WTC11 (cell line): ENCODE results near the gene RRP7A. TPM values are rescaled to one million over a fixed set of nuclear protein-coding genes. Genes with fewer than 3 reads are reported as not detected.
"Not testable (repeated sequence)": the region's sequence is repeated elsewhere in the genome, so short reads cannot be mapped to it uniquely, and the experiment has no call there.

Source experiments
- ATAC-seq: fragments of 200-7000 bp; cut with Tn5 transposase; 2 replicates; pipeline ENCODE4 v1.10.0; 2021; ENCODE audit warnings: mild to moderate bottlenecking, moderate library complexity
- CTCF ChIA-PET: fragments of 300-600 bp; sonication (Branson Sonifier 250); formaldehyde crosslinking; loops from one replicate; lab custom pipeline; 2021; ENCODE audit warnings: antibody characterized with exemption; lab: Charles Lee
- POLR2A ChIA-PET: fragments of 350-600 bp; sonication (Branson Sonifier 250); formaldehyde crosslinking; loops from one replicate; lab custom pipeline; 2021; ENCODE audit warnings: antibody characterized with exemption; lab: Charles Lee
- DNase-seq: peaks from one replicate; pipeline ENCODE4 v3.0.0; 2021; ENCODE audit warnings: low spot score
- H3K27ac Mint-ChIP-seq: 2 replicates; pipeline ENCODE4 v1.8.0; 2021; ENCODE audit warnings: mixed read lengths
- H3K27me3 Mint-ChIP-seq: 2 replicates; pipeline ENCODE4 v1.8.0; 2021; ENCODE audit warnings: low read depth, mild to moderate bottlenecking, moderate library complexity, mixed read lengths
- H3K36me3 Mint-ChIP-seq: 2 replicates; pipeline ENCODE4 v1.8.0; 2021; ENCODE audit warnings: mixed read lengths
- H3K4me1 Mint-ChIP-seq: 2 replicates; pipeline ENCODE4 v1.8.0; 2022; ENCODE audit warnings: mixed read lengths
- H3K4me3 Mint-ChIP-seq: 2 replicates; pipeline ENCODE4 v1.8.0; 2021; ENCODE audit warnings: mild to moderate bottlenecking, moderate library complexity, mixed read lengths
- H3K9me3 Mint-ChIP-seq: 2 replicates; pipeline ENCODE4 v1.8.0; 2021; ENCODE audit warnings: mixed read lengths
- ETV6 ChIP-seq: sonication (generic); formaldehyde crosslinking; IDR thresholded peaks from 2 replicates; pipeline ENCODE4 v1.8.1; 2022; ENCODE audit warnings: mild to moderate bottlenecking, missing genetic modification reagents
- KAT7 ChIP-seq: sonication (generic); formaldehyde crosslinking; IDR thresholded peaks from 2 replicates; pipeline ENCODE4 v1.8.1; 2023; ENCODE audit warnings: missing genetic modification reagents, mild to moderate bottlenecking, borderline replicate concordance
- MXD4 ChIP-seq: fragments of 250-450 bp; sonication (Bioruptor Pico); IDR thresholded peaks from 2 replicates; pipeline ENCODE4 v1.8.0; 2021; ENCODE audit warnings: mild to moderate bottlenecking, moderate library complexity, borderline replicate concordance
- NFE2L1 ChIP-seq: sonication (generic); formaldehyde crosslinking; IDR thresholded peaks from 2 replicates; pipeline ENCODE4 v1.8.1; 2023; ENCODE audit warnings: missing genetic modification reagents
- NR1H2 ChIP-seq: sonication (generic); formaldehyde crosslinking; IDR thresholded peaks from 2 replicates; pipeline ENCODE4 v1.9.0; 2021; ENCODE audit warnings: mild to moderate bottlenecking, moderate library complexity, missing genetic modification reagents
- NR2C2 ChIP-seq: sonication (generic); formaldehyde crosslinking; IDR thresholded peaks from 2 replicates; pipeline ENCODE4 v1.8.0; 2022; ENCODE audit warnings: mild to moderate bottlenecking, missing genetic modification reagents
- NR3C1 ChIP-seq: sonication (generic); formaldehyde crosslinking; conservative IDR thresholded peaks from 2 replicates; pipeline ENCODE4 v1.8.1; 2023; ENCODE audit warnings: low read depth, mild to moderate bottlenecking, missing genetic modification reagents
- TEAD1 ChIP-seq: sonication (generic); formaldehyde crosslinking; IDR thresholded peaks from 2 replicates; pipeline ENCODE4 v1.8.0; 2022; ENCODE audit warnings: mild to moderate bottlenecking, missing genetic modification reagents
- TEAD4 ChIP-seq: sonication (generic); formaldehyde crosslinking; IDR thresholded peaks from 2 replicates; pipeline ENCODE4 v1.8.0; 2022; ENCODE audit warnings: mild to moderate bottlenecking, missing genetic modification reagents
- TP53 ChIP-seq: sonication (generic); formaldehyde crosslinking; IDR thresholded peaks from 2 replicates; pipeline ENCODE4 v1.8.1; 2023; ENCODE audit warnings: mild to moderate bottlenecking, missing genetic modification reagents
- ZNF121 ChIP-seq: sonication (generic); formaldehyde crosslinking; IDR thresholded peaks from 2 replicates; pipeline ENCODE4 v1.8.0; 2023; ENCODE audit warnings: missing genetic modification reagents
- ZNF396 ChIP-seq: fragments of 250-450 bp; sonication (Bioruptor Pico); IDR thresholded peaks from 2 replicates; pipeline ENCODE4 v1.8.0; 2021; ENCODE audit warnings: mild to moderate bottlenecking, moderate library complexity, borderline replicate concordance
- ZNF416 ChIP-seq: fragments of 250-450 bp; sonication (Bioruptor Pico); IDR thresholded peaks from 2 replicates; pipeline ENCODE4 v1.9.0; 2021; ENCODE audit warnings: mild to moderate bottlenecking, inconsistent platforms
- ZNF425 ChIP-seq: fragments of 250-450 bp; sonication (Bioruptor Pico); conservative IDR thresholded peaks from 2 replicates; pipeline ENCODE4 v1.9.0; 2021; ENCODE audit warnings: mild to moderate bottlenecking
- total RNA-seq: library from RNA; stranded (reverse); gene quantifications from 3 replicates; pipeline ENCODE4 v1.2.3, GENCODE V29; 2021
- TF ChIP-seq, protein P1 (sequence below): sonication (generic); formaldehyde crosslinking; IDR thresholded peaks from 2 replicates; pipeline ENCODE4 v1.8.1; 2023; ENCODE audit warnings: mild to moderate bottlenecking, missing genetic modification reagents
- TF ChIP-seq, protein P2 (sequence below): sonication (generic); formaldehyde crosslinking; IDR thresholded peaks from 2 replicates; pipeline ENCODE4 v1.8.0; 2022; ENCODE audit warnings: mild to moderate bottlenecking, missing genetic modification reagents
- TF ChIP-seq, protein P3 (sequence below): sonication (generic); formaldehyde crosslinking; IDR thresholded peaks from 2 replicates; pipeline ENCODE4 v1.8.0; 2022; ENCODE audit warnings: mild to moderate bottlenecking, missing genetic modification reagents
- TF ChIP-seq, protein P4 (sequence below): sonication (generic); formaldehyde crosslinking; IDR thresholded peaks from 2 replicates; pipeline ENCODE4 v1.8.1; 2023; ENCODE audit warnings: mild to moderate bottlenecking, missing genetic modification reagents, borderline replicate concordance
- TF ChIP-seq, protein P5 (sequence below): fragments of 200-600 bp; IDR thresholded peaks from 2 replicates; pipeline ENCODE4 v1.8.0; 2022; ENCODE audit warnings: antibody characterized with exemption

The RRP7A gene
- total RNA-seq, 1 experiment from 2014 or later, result 95.0 TPM

DNA sequence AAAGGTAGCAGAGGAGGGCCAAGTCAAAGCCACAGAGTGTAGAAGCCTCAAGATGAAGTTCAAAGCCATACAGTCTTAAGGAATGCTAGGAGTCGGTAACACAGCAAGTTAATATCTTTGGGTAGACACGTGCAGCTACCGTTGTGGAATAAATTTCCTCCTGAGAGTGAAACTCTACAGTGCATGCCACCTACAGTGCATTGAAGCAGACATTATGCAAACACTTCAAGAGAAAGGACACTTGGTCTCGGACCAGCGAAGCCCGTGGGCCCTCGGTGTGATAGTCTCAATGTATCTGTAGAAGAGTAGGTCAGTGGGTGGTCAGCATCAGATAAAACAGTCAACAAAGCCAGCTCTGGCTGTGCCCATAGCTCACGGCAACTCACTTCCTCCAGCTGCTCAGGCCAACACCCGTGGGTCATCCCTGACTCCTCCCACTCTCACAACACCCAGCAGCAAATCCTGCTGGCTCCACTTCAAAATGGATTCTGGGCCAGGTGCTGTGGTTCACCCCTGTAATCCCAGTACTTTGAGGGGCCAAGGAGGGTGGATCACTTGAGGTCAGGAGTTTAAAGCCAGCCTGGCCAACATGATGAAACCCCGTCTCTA lies 24.0 kb downstream of the RRP7A start:
- not testable (repeated sequence) for H3K27ac Mint-ChIP-seq, ATAC-seq
- POLR2A ChIA-PET, result interaction anchor here (0.6 to 0.7 kb wide), 2 partner anchors 10 to 21 kb away, joined by 3 read pairs; no protein-coding TSS in a partner anchor

DNA sequence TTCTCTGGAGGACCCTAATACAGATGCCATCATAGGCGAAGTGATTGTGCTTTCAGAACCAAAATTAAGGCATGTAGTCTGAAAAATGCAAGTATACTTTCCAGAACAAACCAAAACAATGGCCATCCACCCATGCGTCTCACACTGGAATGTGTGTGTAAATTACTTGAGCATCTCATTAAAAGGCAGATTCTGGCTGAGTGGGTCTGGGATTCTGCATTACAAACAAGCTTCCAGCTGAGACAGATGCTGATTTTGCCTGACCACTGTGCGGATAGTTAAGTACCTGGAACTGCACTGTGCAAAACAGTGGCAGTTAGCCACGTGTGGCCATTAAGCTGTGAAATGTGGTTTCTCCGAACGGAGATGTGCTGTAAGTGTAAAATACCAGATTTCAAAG lies 26.2 kb downstream of the RRP7A start:
- Mint-ChIP-seq H3K27me3 (no peaks in the 10 kb centered on the region), H3K9me3 (0 out of 2 replicates have a peak, but pooled peaks cover 3% of the 10 kb centered on the region), H3K4me1 (peaks cover 41% of the 10 kb centered on the region), H3K27ac (peak overlapping the region; percentile 92), H3K4me3 (no peak overlapping the region), H3K36me3 (no peaks in the 10 kb centered on the region)
- POLR2A ChIA-PET, result no interaction called here
- TF ChIP-seq TEAD1 (CRISPR knock-in tag), result peak; percentile 89; the same call in 1 of the 2 replicates
- no peak for TF ChIP-seq ZNF425
- no peak for TF ChIP-seq ZNF396 (CRISPR knock-in tag)
- peak; percentile 65; the same call in 1 of the 2 replicates for TF ChIP-seq TEAD4 (CRISPR knock-in tag)
- TF ChIP-seq, protein P1, sequence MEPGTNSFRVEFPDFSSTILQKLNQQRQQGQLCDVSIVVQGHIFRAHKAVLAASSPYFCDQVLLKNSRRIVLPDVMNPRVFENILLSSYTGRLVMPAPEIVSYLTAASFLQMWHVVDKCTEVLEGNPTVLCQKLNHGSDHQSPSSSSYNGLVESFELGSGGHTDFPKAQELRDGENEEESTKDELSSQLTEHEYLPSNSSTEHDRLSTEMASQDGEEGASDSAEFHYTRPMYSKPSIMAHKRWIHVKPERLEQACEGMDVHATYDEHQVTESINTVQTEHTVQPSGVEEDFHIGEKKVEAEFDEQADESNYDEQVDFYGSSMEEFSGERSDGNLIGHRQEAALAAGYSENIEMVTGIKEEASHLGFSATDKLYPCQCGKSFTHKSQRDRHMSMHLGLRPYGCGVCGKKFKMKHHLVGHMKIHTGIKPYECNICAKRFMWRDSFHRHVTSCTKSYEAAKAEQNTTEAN (CRISPR knock-in tag), result peak; percentile 97
- TF ChIP-seq, protein P2, sequence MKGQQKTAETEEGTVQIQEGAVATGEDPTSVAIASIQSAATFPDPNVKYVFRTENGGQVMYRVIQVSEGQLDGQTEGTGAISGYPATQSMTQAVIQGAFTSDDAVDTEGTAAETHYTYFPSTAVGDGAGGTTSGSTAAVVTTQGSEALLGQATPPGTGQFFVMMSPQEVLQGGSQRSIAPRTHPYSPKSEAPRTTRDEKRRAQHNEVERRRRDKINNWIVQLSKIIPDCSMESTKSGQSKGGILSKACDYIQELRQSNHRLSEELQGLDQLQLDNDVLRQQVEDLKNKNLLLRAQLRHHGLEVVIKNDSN (CRISPR knock-in tag), result peak; percentile 32; the same call in 1 of the 2 replicates
- 0 out of 2 replicates have a peak, but pooled peaks have one; percentile 19 for TF ChIP-seq ETV6 (CRISPR knock-in tag)
- 0 out of 2 replicates have a peak, but pooled peaks have one; percentile 32 for TF ChIP-seq NFE2L1 (CRISPR knock-in tag)
- TF ChIP-seq, protein P3, sequence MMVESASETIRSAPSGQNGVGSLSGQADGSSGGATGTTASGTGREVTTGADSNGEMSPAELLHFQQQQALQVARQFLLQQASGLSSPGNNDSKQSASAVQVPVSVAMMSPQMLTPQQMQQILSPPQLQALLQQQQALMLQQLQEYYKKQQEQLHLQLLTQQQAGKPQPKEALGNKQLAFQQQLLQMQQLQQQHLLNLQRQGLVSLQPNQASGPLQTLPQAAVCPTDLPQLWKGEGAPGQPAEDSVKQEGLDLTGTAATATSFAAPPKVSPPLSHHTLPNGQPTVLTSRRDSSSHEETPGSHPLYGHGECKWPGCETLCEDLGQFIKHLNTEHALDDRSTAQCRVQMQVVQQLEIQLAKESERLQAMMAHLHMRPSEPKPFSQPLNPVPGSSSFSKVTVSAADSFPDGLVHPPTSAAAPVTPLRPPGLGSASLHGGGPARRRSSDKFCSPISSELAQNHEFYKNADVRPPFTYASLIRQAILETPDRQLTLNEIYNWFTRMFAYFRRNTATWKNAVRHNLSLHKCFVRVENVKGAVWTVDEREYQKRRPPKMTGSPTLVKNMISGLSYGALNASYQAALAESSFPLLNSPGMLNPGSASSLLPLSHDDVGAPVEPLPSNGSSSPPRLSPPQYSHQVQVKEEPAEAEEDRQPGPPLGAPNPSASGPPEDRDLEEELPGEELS (CRISPR knock-in tag), result peak; percentile 90; the same call in 1 of the 2 replicates
- DNase-seq (no peak), ATAC-seq (peak; percentile 24; the same call in 1 of the 2 replicates)
- CTCF ChIA-PET, result interaction anchor here (0.5 to 0.8 kb wide), 3 partner anchors 13 to 554 kb away, joined by 3 read pairs; no protein-coding TSS in a partner anchor

More for the DNA sequence above, 24.0 kb downstream of the RRP7A start:
- H3K4me1 Mint-ChIP-seq, result peaks cover 48% of the 10 kb centered on the region
- H3K36me3 Mint-ChIP-seq, H3K4me3 Mint-ChIP-seq, H3K9me3 Mint-ChIP-seq, DNase-seq, H3K27me3 Mint-ChIP-seq: not testable (repeated sequence)
- CTCF ChIA-PET, result interaction anchor here (0.6 to 1.4 kb wide), 2 partner anchors 52 to 58 kb away, joined by 3 to 5 read pairs; no protein-coding TSS in a partner anchor

GRCh38 chr22:42492323-42492690 lies 27.3 kb downstream of the RRP7A start:
- CTCF ChIA-PET, result no interaction called here
- POLR2A ChIA-PET, result no interaction called here
- Mint-ChIP-seq H3K4me3 (no peak overlapping the region), H3K27ac (no peak overlapping the region), H3K9me3 (0 out of 2 replicates have a peak, but pooled peaks cover 3% of the 10 kb centered on the region), H3K4me1 (peaks cover 34% of the 10 kb centered on the region), H3K36me3 (no peaks in the 10 kb centered on the region), H3K27me3 (no peaks in the 10 kb centered on the region)
- ATAC-seq (no peak), DNase-seq (no peak)
- TF ChIP-seq NR1H2 (CRISPR knock-in tag) (no peak), NR3C1 (no peak), ZNF416 (no peak), NR2C2 (no peak), ZNF396 (CRISPR knock-in tag) (no peak), MXD4 (no peak), KAT7 (no peak), TP53 (CRISPR knock-in tag) (no peak), ZNF121 (no peak)
- TF ChIP-seq, protein P4, sequence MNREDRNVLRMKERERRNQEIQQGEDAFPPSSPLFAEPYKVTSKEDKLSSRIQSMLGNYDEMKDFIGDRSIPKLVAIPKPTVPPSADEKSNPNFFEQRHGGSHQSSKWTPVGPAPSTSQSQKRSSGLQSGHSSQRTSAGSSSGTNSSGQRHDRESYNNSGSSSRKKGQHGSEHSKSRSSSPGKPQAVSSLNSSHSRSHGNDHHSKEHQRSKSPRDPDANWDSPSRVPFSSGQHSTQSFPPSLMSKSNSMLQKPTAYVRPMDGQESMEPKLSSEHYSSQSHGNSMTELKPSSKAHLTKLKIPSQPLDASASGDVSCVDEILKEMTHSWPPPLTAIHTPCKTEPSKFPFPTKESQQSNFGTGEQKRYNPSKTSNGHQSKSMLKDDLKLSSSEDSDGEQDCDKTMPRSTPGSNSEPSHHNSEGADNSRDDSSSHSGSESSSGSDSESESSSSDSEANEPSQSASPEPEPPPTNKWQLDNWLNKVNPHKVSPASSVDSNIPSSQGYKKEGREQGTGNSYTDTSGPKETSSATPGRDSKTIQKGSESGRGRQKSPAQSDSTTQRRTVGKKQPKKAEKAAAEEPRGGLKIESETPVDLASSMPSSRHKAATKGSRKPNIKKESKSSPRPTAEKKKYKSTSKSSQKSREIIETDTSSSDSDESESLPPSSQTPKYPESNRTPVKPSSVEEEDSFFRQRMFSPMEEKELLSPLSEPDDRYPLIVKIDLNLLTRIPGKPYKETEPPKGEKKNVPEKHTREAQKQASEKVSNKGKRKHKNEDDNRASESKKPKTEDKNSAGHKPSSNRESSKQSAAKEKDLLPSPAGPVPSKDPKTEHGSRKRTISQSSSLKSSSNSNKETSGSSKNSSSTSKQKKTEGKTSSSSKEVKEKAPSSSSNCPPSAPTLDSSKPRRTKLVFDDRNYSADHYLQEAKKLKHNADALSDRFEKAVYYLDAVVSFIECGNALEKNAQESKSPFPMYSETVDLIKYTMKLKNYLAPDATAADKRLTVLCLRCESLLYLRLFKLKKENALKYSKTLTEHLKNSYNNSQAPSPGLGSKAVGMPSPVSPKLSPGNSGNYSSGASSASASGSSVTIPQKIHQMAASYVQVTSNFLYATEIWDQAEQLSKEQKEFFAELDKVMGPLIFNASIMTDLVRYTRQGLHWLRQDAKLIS, result no peak
- TF ChIP-seq, protein P5, sequence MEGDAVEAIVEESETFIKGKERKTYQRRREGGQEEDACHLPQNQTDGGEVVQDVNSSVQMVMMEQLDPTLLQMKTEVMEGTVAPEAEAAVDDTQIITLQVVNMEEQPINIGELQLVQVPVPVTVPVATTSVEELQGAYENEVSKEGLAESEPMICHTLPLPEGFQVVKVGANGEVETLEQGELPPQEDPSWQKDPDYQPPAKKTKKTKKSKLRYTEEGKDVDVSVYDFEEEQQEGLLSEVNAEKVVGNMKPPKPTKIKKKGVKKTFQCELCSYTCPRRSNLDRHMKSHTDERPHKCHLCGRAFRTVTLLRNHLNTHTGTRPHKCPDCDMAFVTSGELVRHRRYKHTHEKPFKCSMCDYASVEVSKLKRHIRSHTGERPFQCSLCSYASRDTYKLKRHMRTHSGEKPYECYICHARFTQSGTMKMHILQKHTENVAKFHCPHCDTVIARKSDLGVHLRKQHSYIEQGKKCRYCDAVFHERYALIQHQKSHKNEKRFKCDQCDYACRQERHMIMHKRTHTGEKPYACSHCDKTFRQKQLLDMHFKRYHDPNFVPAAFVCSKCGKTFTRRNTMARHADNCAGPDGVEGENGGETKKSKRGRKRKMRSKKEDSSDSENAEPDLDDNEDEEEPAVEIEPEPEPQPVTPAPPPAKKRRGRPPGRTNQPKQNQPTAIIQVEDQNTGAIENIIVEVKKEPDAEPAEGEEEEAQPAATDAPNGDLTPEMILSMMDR, result no peak
